Caco-2 (cell line): Measurements from ENCODE around the gene MCHR1. TPM values are rescaled to one million over a fixed set of nuclear protein-coding genes. Genes with fewer than 3 reads are reported as not detected.

Source experiments
- BruUV-seq: library from RNA; stranded (reverse); fragments of 400-500 nt; replicated peaks from 2 replicates; lab custom pipeline; 2021; lab: Mats Ljungman, UMichigan
- CTCF ChIA-PET: fragments of 300-600 bp; sonication (Branson Sonifier 250); formaldehyde crosslinking; loops from one replicate; lab custom pipeline; 2022; ENCODE audit warnings: antibody characterized with exemption; lab: Charles Lee
- POLR2A ChIA-PET: fragments of 300-600 bp; sonication (Branson Sonifier 250); formaldehyde crosslinking; loops from one replicate; lab custom pipeline; 2022; ENCODE audit warnings: antibody characterized with exemption; lab: Charles Lee
- DNase-seq, 2 experiments: peaks; one replicate each; pipeline versions ENCODE4 v3.0.0 to v3.0.0-alpha.2; 2020 to 2022
- H3K27me3 ChIP-seq: replicated peaks from 2 replicates; pipeline ENCODE4 v1.6.0; 2011; ENCODE audit warnings: low read length; ENCODE audit not compliant: control insufficient read depth, insufficient read depth
- H3K36me3 ChIP-seq: 2 replicates; pipeline ENCODE4 v1.5.1; 2011; ENCODE audit warnings: low read length; ENCODE audit not compliant: control insufficient read depth, insufficient read depth
- H3K4me1 ChIP-seq: fragments of 250-450 bp; sonication (Bioruptor Pico); 2 replicates; pipeline ENCODE4 v1.5.1; 2020; ENCODE audit warnings: mild to moderate bottlenecking
- H3K4me3 ChIP-seq: 2 replicates; pipeline ENCODE4 v1.5.1; 2011; ENCODE audit warnings: low read depth, mild to moderate bottlenecking, control low read depth, low read length
- H3K9me3 ChIP-seq: fragments of 250-450 bp; sonication (Bioruptor Pico); 2 replicates; pipeline ENCODE4 v1.5.1; 2020; ENCODE audit warnings: mild to moderate bottlenecking, moderate library complexity
- H3K27ac Mint-ChIP-seq: one replicate; pipeline ENCODE4 v1.8.0; 2022; ENCODE audit warnings: mixed read lengths; ENCODE audit not compliant: unreplicated experiment
- H3K27me3 Mint-ChIP-seq: one replicate; pipeline ENCODE4 v1.8.0; 2022; ENCODE audit warnings: mixed read lengths; ENCODE audit not compliant: insufficient read depth, unreplicated experiment
- H3K36me3 Mint-ChIP-seq: one replicate; pipeline ENCODE4 v1.8.0; 2022; ENCODE audit warnings: mild to moderate bottlenecking, mixed read lengths; ENCODE audit not compliant: insufficient read depth, unreplicated experiment
- H3K4me1 Mint-ChIP-seq: one replicate; pipeline ENCODE4 v1.8.0; 2022; ENCODE audit warnings: low read depth, mixed read lengths; ENCODE audit not compliant: unreplicated experiment
- H3K4me3 Mint-ChIP-seq: one replicate; pipeline ENCODE4 v1.8.0; 2022; ENCODE audit warnings: mild to moderate bottlenecking, moderate library complexity, mixed read lengths; ENCODE audit not compliant: unreplicated experiment
- H3K9me3 Mint-ChIP-seq: one replicate; pipeline ENCODE4 v1.8.0; 2022; ENCODE audit warnings: mixed read lengths; ENCODE audit not compliant: unreplicated experiment
- CTCF ChIP-seq, 2 experiments: fragments of 200-600 bp in 1 of 2; IDR thresholded peaks; 1 replicate in 1 of 2; 2 replicates in 1 of 2; pipeline versions ENCODE4 v1.5.1 to v1.8.0; 2011 to 2022; ENCODE audit warnings: antibody characterized with exemption in 1 of 2, control low read depth in 1 of 2, inconsistent platforms in 1 of 2, low read depth in 1 of 2, low read length in 1 of 2, mild to moderate bottlenecking in 1 of 2, moderate library complexity in 1 of 2; ENCODE audit not compliant: insufficient read depth in 1 of 2, severe bottlenecking in 1 of 2, unreplicated experiment in 1 of 2
- intact Hi-C: fragments of 100-400 bp; cut with micrococcal nuclease; formaldehyde crosslinking; loops from one replicate; pipeline ENCODE4 v1.10.0; 2022; ENCODE audit not compliant: unreplicated experiment
- total RNA-seq: library from RNA; stranded (reverse); gene quantifications from 2 replicates; pipeline ENCODE4 v1.2.3, GENCODE V29; 2022

The MCHR1 gene
- total RNA-seq, 1 experiment from 2014 or later = not detected

- CTCF ChIA-PET = no interaction called here
Observed at GRCh38 chr22:40703736-40704135, 24.5 kb downstream of the MCHR1 start.

GRCh38 chr22:40705918-40706682 is 26.8 kb downstream of the MCHR1 start:
- ChIA-PET CTCF (no interaction called here), POLR2A (no interaction called here)
- Histone ChIP-seq H3K4me1 (peaks cover 7% of the 10 kb centered on the region), H3K9me3 (0 out of 2 replicates have a peak, but pooled peaks cover 3% of the 10 kb centered on the region), H3K4me3 (no peak overlapping the region), H3K27me3 (no peaks in the 10 kb centered on the region), H3K36me3 (no peaks in the 10 kb centered on the region)
- H3K27me3 Mint-ChIP-seq = no peaks in the 10 kb centered on the region
- intact Hi-C loops = no loop called here
- TF ChIP-seq CTCF (IDR thresholded peaks at IDR 0.05; ENCODE audit: insufficient read depth in 1 of 2, low read depth in 1 of 2, low read length in 1 of 2, severe bottlenecking in 1 of 2, unreplicated experiment in 1 of 2) = no peak
- no peak for DNase-seq
- H3K36me3 Mint-ChIP-seq = no peaks in the 10 kb centered on the region
- H3K9me3 Mint-ChIP-seq = peaks cover 19% of the 10 kb centered on the region
- no TSS peak for BruUV-seq
- H3K4me1 Mint-ChIP-seq = peaks cover 7% of the 10 kb centered on the region
- H3K27ac Mint-ChIP-seq = no peak overlapping the region
- H3K4me3 Mint-ChIP-seq = no peak overlapping the region

More at GRCh38 chr22:40703736-40704135, 24.5 kb downstream of the MCHR1 start:
- Mint-ChIP-seq H3K27me3 (no peaks in the 10 kb centered on the region), H3K27ac (no peak overlapping the region), H3K9me3 (peaks cover 19% of the 10 kb centered on the region), H3K4me3 (no peak overlapping the region), H3K4me1 (no peaks in the 10 kb centered on the region), H3K36me3 (no peaks in the 10 kb centered on the region)
- Histone ChIP-seq H3K4me1 (no peaks in the 10 kb centered on the region), H3K36me3 (no peaks in the 10 kb centered on the region), H3K9me3 (0 out of 2 replicates have a peak, but pooled peaks cover 3% of the 10 kb centered on the region), H3K4me3 (no peak overlapping the region), H3K27me3 (no peaks in the 10 kb centered on the region)
- no TSS peak for BruUV-seq
- intact Hi-C loops = no loop called here
- TF ChIP-seq CTCF (IDR thresholded peaks at IDR 0.05; ENCODE audit: insufficient read depth in 1 of 2, low read depth in 1 of 2, low read length in 1 of 2, severe bottlenecking in 1 of 2, unreplicated experiment in 1 of 2) = no peak
- POLR2A ChIA-PET = no interaction called here
- no peak for DNase-seq

GRCh38 chr22:40707154-40707553 is 27.9 kb downstream of the MCHR1 start:
- ChIA-PET POLR2A (no interaction called here), CTCF (no interaction called here)
- peaks cover 7% of the 10 kb centered on the region for H3K36me3 Mint-ChIP-seq
- intact Hi-C loops = no loop called here
- H3K4me1 Mint-ChIP-seq = peaks cover 13% of the 10 kb centered on the region
- H3K4me3 Mint-ChIP-seq = no peak overlapping the region
- H3K9me3 ChIP-seq = 0 out of 2 replicates have a peak, but pooled peaks cover 3% of the 10 kb centered on the region
- no peaks in the 10 kb centered on the region for H3K36me3 ChIP-seq
- H3K27me3 ChIP-seq = no peaks in the 10 kb centered on the region
- H3K4me3 ChIP-seq = no peak overlapping the region
- no peak for DNase-seq
- H3K9me3 Mint-ChIP-seq = peaks cover 19% of the 10 kb centered on the region
- no peak for TF ChIP-seq CTCF (IDR thresholded peaks at IDR 0.05; ENCODE audit: insufficient read depth in 1 of 2, low read depth in 1 of 2, low read length in 1 of 2, severe bottlenecking in 1 of 2, unreplicated experiment in 1 of 2)
- H3K27me3 Mint-ChIP-seq = no peaks in the 10 kb centered on the region
- no peak overlapping the region for H3K27ac Mint-ChIP-seq
- peaks cover 16% of the 10 kb centered on the region for H3K4me1 ChIP-seq
- BruUV-seq = no TSS peak
